ENCODE results near the gene SYNE3. TPM values are rescaled to one million over a fixed set of nuclear protein-coding genes. Genes with fewer than 3 reads are reported as not detected.

SYNE3 gene
- total and polyA plus RNA-seq, 9 of the 15 experiments (the other 6 are each of a cell fraction or from before 2014, with no cell fraction given) = 0.04 to 3.1 (median 0.55) TPM

GRCh38 chr14:95474941-95475340 lies 41.5 kb downstream of the SYNE3 start:
- Histone ChIP-seq H3K27me3 (ENCODE audit: control insufficient read depth in 2 of 2, insufficient read depth in 2 of 2, low read length in 2 of 2) (peaks cover 0 to 14% of the 10 kb centered on the region in 2 experiments; a peak in 1 of 5 replicates), H3K4me3 (no peak overlapping the region), H3K9me3 (replicated peaks; ENCODE audit: control insufficient read depth, insufficient read depth, low read depth, low read length) (no peaks in the 10 kb centered on the region), H3K27ac (ENCODE audit: extremely low read depth, low read depth, low read length) (no peak overlapping the region), H4K20me1 (replicated peaks; ENCODE audit: control insufficient read depth, insufficient read depth, low read length) (peaks cover 7% of the 10 kb centered on the region), H3K4me1 (replicated peaks in 1 of 2; ENCODE audit: control insufficient read depth in 2 of 2, insufficient read depth in 2 of 2, low read length in 2 of 2) (peaks cover 0 to 5% of the 10 kb centered on the region in 2 experiments; a peak in 2 of 5 replicates), H3K79me2 (ENCODE audit: control insufficient read depth, insufficient read depth, low read length) (no peaks in the 10 kb centered on the region), H2AFZ (ENCODE audit: low read depth, low read length) (no peak overlapping the region), H3K36me3 (ENCODE audit: control insufficient read depth, insufficient read depth, low read length) (no peaks in the 10 kb centered on the region), H3K9ac (ENCODE audit: insufficient read depth in 1 of 2, low read depth in 2 of 2, low read length in 2 of 2) (no peak overlapping the region), H3K4me2 (ENCODE audit: insufficient read depth, low read length) (no peak overlapping the region), H3K9me1 (ENCODE audit: control insufficient read depth, insufficient read depth, low read length) (no peaks in the 10 kb centered on the region)
- 54% methylated on average over 4 of the region's 6 CpGs for WGBS (ENCODE audit: insufficient coverage, low coverage, missing lambda C conversion rate)
- BruUV-seq (replicated peaks) = no TSS peak
- POLR2A ChIA-PET = no interaction called here
- CTCF ChIA-PET (ENCODE audit: low intra/inter-chr PET ratio) = no interaction called here
- no peak for DNase-seq (ENCODE audit: extremely low read depth in 1 of 4, low spot score in 3 of 4)
- no peak for FAIRE-seq
- intact Hi-C loops (cut with micrococcal nuclease) (no loop called here), in situ Hi-C loops (cut with MboI) (no loop called here)
- TF ChIP-seq ZZZ3 (IDR thresholded peaks at IDR 0.05) (no peak), RBM17 (IDR thresholded peaks at IDR 0.05; ENCODE audit: borderline replicate concordance, low read depth, low read length) (no peak), ZNF592 (IDR thresholded peaks at IDR 0.05) (no peak), HDGF (IDR thresholded peaks at IDR 0.05) (no peak), TRIM25 (IDR thresholded peaks at IDR 0.05; ENCODE audit: borderline replicate concordance) (no peak), HINFP (tag; conservative IDR thresholded peaks at IDR 0.05; ENCODE audit: low read depth) (no peak), MLLT1 (IDR thresholded peaks at IDR 0.05) (no peak), CSDE1 (IDR thresholded peaks at IDR 0.05) (no peak), ZEB2 (IDR thresholded peaks at IDR 0.05) (no peak)
- ATAC-seq = no peak
